ENCODE data around the gene NDUFS8.

NDUFS8 gene

GRCh38 chr11:68066742-68067141 lies 36.3 kb downstream of the NDUFS8 start:
- Histone ChIP-seq H3K27me3 (ENCODE audit: low read depth, low read length) (no peaks in the 10 kb centered on the region), H3K4me3 (ENCODE audit: low read depth in 1 of 2, low read length in 2 of 2) (no peak overlapping the region), H3K4me1 (ENCODE audit: control insufficient read depth in 1 of 2, insufficient read depth in 2 of 2, low read length in 2 of 2) (no peaks in the 10 kb centered on the region), H3K27ac (ENCODE audit: low read length) (no peak overlapping the region), H3K36me3 (ENCODE audit: control insufficient read depth in 1 of 2, insufficient read depth in 2 of 2, low read length in 2 of 2) (peaks cover 58 to 77% of the 10 kb centered on the region in 2 donors), H3K9me3 (ENCODE audit: control insufficient read depth in 1 of 2, low read length in 2 of 2) (no peaks in the 10 kb centered on the region)

GRCh38 chr11:68067991-68068390 lies 37.5 kb downstream of the NDUFS8 start:
- Histone ChIP-seq H3K9me3 (ENCODE audit: control insufficient read depth in 1 of 2, low read length in 2 of 2) (no peaks in the 10 kb centered on the region), H3K36me3 (ENCODE audit: control insufficient read depth in 1 of 2, insufficient read depth in 2 of 2, low read length in 2 of 2) (peaks cover 56 to 75% of the 10 kb centered on the region in 2 donors), H3K4me3 (ENCODE audit: low read depth in 1 of 2, low read length in 2 of 2) (no peak overlapping the region), H3K27me3 (ENCODE audit: low read depth, low read length) (no peaks in the 10 kb centered on the region), H3K4me1 (ENCODE audit: control insufficient read depth in 1 of 2, insufficient read depth in 2 of 2, low read length in 2 of 2) (no peaks in the 10 kb centered on the region), H3K27ac (ENCODE audit: low read length) (no peak overlapping the region)

- Histone ChIP-seq H3K9me3 (ENCODE audit: control insufficient read depth in 1 of 2, low read length in 2 of 2) (no peaks in the 10 kb centered on the region), H3K4me3 (ENCODE audit: low read depth in 1 of 2, low read length in 2 of 2) (no peak overlapping the region), H3K27ac (ENCODE audit: low read length) (no peak overlapping the region), H3K4me1 (ENCODE audit: control insufficient read depth in 1 of 2, insufficient read depth in 2 of 2, low read length in 2 of 2) (no peaks in the 10 kb centered on the region), H3K27me3 (ENCODE audit: low read depth, low read length) (no peaks in the 10 kb centered on the region), H3K36me3 (ENCODE audit: control insufficient read depth in 1 of 2, insufficient read depth in 2 of 2, low read length in 2 of 2) (peaks cover 48 to 59% of the 10 kb centered on the region in 2 donors)
Measured at GRCh38 chr11:68071281-68072048, 41.0 kb downstream of the NDUFS8 start.

- Histone ChIP-seq H3K27me3 (ENCODE audit: low read depth, low read length) (no peaks in the 10 kb centered on the region), H3K9me3 (ENCODE audit: control insufficient read depth in 1 of 2, low read length in 2 of 2) (no peaks in the 10 kb centered on the region), H3K27ac (ENCODE audit: low read length) (no peak overlapping the region), H3K4me1 (ENCODE audit: control insufficient read depth in 1 of 2, insufficient read depth in 2 of 2, low read length in 2 of 2) (no peaks in the 10 kb centered on the region), H3K4me3 (ENCODE audit: low read depth in 1 of 2, low read length in 2 of 2) (no peak overlapping the region), H3K36me3 (ENCODE audit: control insufficient read depth in 1 of 2, insufficient read depth in 2 of 2, low read length in 2 of 2) (peaks cover 23 to 31% of the 10 kb centered on the region in 2 donors)
Measured at GRCh38 chr11:68074584-68075352, 44.3 kb downstream of the NDUFS8 start.

GRCh38 chr11:68076371-68077042 lies 46.0 kb downstream of the NDUFS8 start:
- no peak overlapping the region for H3K27ac ChIP-seq (ENCODE audit: low read length)
- peaks cover 16 to 21% of the 10 kb centered on the region in 2 donors for H3K36me3 ChIP-seq (ENCODE audit: control insufficient read depth in 1 of 2, insufficient read depth in 2 of 2, low read length in 2 of 2)

GRCh38 chr11:68077617-68078582 lies 47.4 kb downstream of the NDUFS8 start:
- H3K27ac ChIP-seq (ENCODE audit: low read length), result no peak overlapping the region

More at GRCh38 chr11:68076371-68077042, 46.0 kb downstream of the NDUFS8 start:
- no peaks in the 10 kb centered on the region for H3K4me1 ChIP-seq (ENCODE audit: control insufficient read depth in 1 of 2, insufficient read depth in 2 of 2, low read length in 2 of 2)
- no peaks in the 10 kb centered on the region for H3K27me3 ChIP-seq (ENCODE audit: low read depth, low read length)
- H3K4me3 ChIP-seq (ENCODE audit: low read depth in 1 of 2, low read length in 2 of 2), result no peak overlapping the region
- no peaks in the 10 kb centered on the region for H3K9me3 ChIP-seq (ENCODE audit: control insufficient read depth in 1 of 2, low read length in 2 of 2)

GRCh38 chr11:68080860-68081259 lies 50.4 kb downstream of the NDUFS8 start:
- Histone ChIP-seq H3K27me3 (ENCODE audit: low read depth, low read length) (no peaks in the 10 kb centered on the region), H3K27ac (ENCODE audit: low read length) (no peak overlapping the region), H3K4me1 (ENCODE audit: control insufficient read depth in 1 of 2, insufficient read depth in 2 of 2, low read length in 2 of 2) (no peaks in the 10 kb centered on the region), H3K36me3 (ENCODE audit: control insufficient read depth in 1 of 2, insufficient read depth in 2 of 2, low read length in 2 of 2) (peaks cover 5% of the 10 kb centered on the region in 2 donors), H3K9me3 (ENCODE audit: control insufficient read depth in 1 of 2, low read length in 2 of 2) (no peaks in the 10 kb centered on the region), H3K4me3 (ENCODE audit: low read depth in 1 of 2, low read length in 2 of 2) (no peak overlapping the region)

More at GRCh38 chr11:68077617-68078582, 47.4 kb downstream of the NDUFS8 start:
- H3K4me3 ChIP-seq (ENCODE audit: low read depth in 1 of 2, low read length in 2 of 2), result no peak overlapping the region
- no peaks in the 10 kb centered on the region for H3K4me1 ChIP-seq (ENCODE audit: control insufficient read depth in 1 of 2, insufficient read depth in 2 of 2, low read length in 2 of 2)
- no peaks in the 10 kb centered on the region for H3K9me3 ChIP-seq (ENCODE audit: control insufficient read depth in 1 of 2, low read length in 2 of 2)
- H3K27me3 ChIP-seq (ENCODE audit: low read depth, low read length), result no peaks in the 10 kb centered on the region
- H3K36me3 ChIP-seq (ENCODE audit: control insufficient read depth in 1 of 2, insufficient read depth in 2 of 2, low read length in 2 of 2), result peaks cover 13 to 19% of the 10 kb centered on the region in 2 donors

- Histone ChIP-seq H3K27me3 (ENCODE audit: low read depth, low read length) (no peaks in the 10 kb centered on the region), H3K9me3 (ENCODE audit: control insufficient read depth in 1 of 2, low read length in 2 of 2) (no peaks in the 10 kb centered on the region), H3K4me3 (ENCODE audit: low read depth in 1 of 2, low read length in 2 of 2) (no peak overlapping the region), H3K36me3 (ENCODE audit: control insufficient read depth in 1 of 2, insufficient read depth in 2 of 2, low read length in 2 of 2) (peaks cover 5% of the 10 kb centered on the region in 2 donors), H3K27ac (ENCODE audit: low read length) (no peak overlapping the region), H3K4me1 (ENCODE audit: control insufficient read depth in 1 of 2, insufficient read depth in 2 of 2, low read length in 2 of 2) (no peaks in the 10 kb centered on the region)
Measured at GRCh38 chr11:68081691-68082090, 51.2 kb downstream of the NDUFS8 start.

GRCh38 chr11:68082481-68082880 lies 52.0 kb downstream of the NDUFS8 start:
- Histone ChIP-seq H3K9me3 (ENCODE audit: control insufficient read depth in 1 of 2, low read length in 2 of 2) (no peaks in the 10 kb centered on the region), H3K27me3 (ENCODE audit: low read depth, low read length) (no peaks in the 10 kb centered on the region), H3K4me3 (ENCODE audit: low read depth in 1 of 2, low read length in 2 of 2) (no peak overlapping the region), H3K36me3 (ENCODE audit: control insufficient read depth in 1 of 2, insufficient read depth in 2 of 2, low read length in 2 of 2) (peaks cover 5% of the 10 kb centered on the region in 2 donors), H3K27ac (ENCODE audit: low read length) (no peak overlapping the region), H3K4me1 (ENCODE audit: control insufficient read depth in 1 of 2, insufficient read depth in 2 of 2, low read length in 2 of 2) (no peaks in the 10 kb centered on the region)

GRCh38 chr11:68083517-68083916 lies 53.0 kb downstream of the NDUFS8 start:
- no peaks in the 10 kb centered on the region for H3K4me1 ChIP-seq (ENCODE audit: control insufficient read depth in 1 of 2, insufficient read depth in 2 of 2, low read length in 2 of 2)
- peaks cover 5% of the 10 kb centered on the region in 2 donors for H3K36me3 ChIP-seq (ENCODE audit: control insufficient read depth in 1 of 2, insufficient read depth in 2 of 2, low read length in 2 of 2)
- no peak overlapping the region for H3K27ac ChIP-seq (ENCODE audit: low read length)

More at GRCh38 chr11:68083517-68083916, 53.0 kb downstream of the NDUFS8 start:
- no peaks in the 10 kb centered on the region for H3K27me3 ChIP-seq (ENCODE audit: low read depth, low read length)
- no peak overlapping the region for H3K4me3 ChIP-seq (ENCODE audit: low read depth in 1 of 2, low read length in 2 of 2)
- H3K9me3 ChIP-seq (ENCODE audit: control insufficient read depth in 1 of 2, low read length in 2 of 2), result no peaks in the 10 kb centered on the region
